NCI-H2107 treated with DMSO at 0.1 percent for 48 hours (cell line): Measurements from ENCODE around the gene LAG3.

Experiments
- DNase-seq: peaks from one replicate; lab custom pipeline; 2025; ENCODE audit not compliant: unreplicated experiment; lab: John Stamatoyannopoulos, UW

Gene LAG3

GRCh38 chr12:6787309-6787708 lies 15.0 kb downstream of the LAG3 start:
- DNase-seq, result no peak

- DNase-seq, result no peak
Observed at GRCh38 chr12:6788972-6789924, 16.9 kb downstream of the LAG3 start, which contains the start of gene CD4. TSS of gene CD4 (plus strand) at chr12:6789528. CDS start at chr12:6800139, 10,611 bp downstream.

GRCh38 chr12:6790496-6791150 lies 18.3 kb downstream of the LAG3 start:
- DNase-seq, result no peak

- DNase-seq, result no peak
Observed at GRCh38 chr12:6791931-6792520, 19.7 kb downstream of the LAG3 start.

DNA sequence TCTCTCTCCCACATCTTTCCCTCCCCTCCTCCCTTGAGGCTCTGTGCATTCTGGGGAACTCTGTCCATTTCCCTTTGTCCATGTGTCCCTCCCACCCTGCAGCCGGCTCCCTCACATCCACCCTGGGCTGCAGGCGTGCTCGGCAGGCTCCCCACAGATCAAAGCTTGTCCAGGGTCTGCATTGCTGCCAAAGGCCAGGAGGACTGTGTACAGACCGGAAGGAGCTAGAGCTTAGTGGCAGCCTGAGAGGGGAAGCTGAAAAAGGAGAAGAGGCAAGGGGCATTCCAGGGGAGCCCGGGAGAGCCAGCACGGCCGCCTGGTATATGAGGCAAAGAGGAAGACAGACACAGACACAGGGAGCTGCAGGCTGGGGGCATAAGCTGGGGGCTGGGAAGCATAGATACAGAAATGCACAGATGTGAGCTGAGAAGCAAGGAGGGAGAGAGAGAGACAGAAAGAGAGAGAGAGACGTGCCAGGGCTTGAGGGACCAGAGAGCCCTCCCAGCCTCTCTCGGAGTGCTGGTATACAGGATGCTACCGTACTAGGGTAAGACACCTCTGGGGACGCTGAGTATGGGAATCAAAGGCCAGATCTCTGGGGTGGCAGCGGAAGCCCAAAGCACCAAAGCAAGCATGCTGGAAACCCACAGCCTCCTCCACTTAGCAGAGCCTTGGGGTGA lies 20.3 kb downstream of the LAG3 start:
- no peak for DNase-seq

DNA sequence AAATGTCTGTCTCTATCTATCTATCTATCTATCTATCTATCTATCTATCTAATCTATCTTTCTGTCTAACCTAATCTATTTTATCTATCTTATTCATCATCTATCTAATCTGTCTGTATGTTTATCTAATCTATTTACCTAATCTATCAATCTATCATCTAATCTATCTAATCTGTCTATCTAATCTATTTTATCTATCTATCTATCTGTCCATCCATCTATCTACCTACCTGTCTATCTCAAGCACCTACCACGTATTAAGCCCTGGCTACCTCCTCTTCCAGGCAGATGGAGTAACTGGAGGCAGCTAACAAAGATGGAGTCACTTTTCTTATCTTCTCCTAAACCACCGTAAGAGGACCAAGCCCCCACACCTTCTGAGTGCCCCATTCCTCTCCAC lies 22.8 kb downstream of the LAG3 start:
- DNase-seq, result no peak

DNA sequence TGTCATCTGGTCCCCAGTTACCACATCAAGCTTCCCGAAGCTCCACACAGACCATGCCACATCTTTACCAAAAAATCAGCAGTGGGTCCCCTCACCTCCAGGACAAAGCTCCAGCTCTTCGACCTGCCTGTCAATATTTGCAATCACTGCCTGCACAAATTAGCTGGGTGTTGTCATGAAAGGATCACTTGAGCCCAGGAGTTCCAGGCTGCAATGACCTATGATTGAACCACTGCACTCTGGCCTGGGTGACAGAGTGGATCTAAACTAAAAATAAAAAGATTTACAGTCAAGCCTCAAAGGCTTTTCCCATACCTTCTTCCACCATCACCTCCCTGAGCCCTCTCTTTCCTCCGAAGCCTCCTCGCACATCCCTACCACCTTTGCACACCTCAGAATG lies 24.3 kb downstream of the LAG3 start:
- DNase-seq, result no peak

DNA sequence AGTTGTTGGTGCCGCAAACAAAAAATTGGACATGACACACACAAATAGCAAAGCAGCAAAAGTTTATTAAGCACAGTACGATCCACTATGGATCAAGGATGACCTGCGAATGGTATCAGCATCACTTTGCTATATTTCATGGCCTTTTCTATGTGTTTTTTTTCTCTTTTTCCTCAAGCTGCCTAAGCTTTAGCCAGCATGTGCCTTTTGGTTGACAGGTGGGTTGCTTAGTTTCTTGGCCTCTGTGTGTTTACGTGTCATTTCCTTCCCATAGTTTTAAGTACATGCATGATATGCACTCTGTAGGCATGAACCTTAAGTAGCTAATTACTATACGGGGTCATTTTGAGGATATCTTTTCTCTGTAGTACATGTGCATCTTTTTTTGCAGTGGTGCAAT lies 26.8 kb downstream of the LAG3 start:
- DNase-seq, result no peak

DNA sequence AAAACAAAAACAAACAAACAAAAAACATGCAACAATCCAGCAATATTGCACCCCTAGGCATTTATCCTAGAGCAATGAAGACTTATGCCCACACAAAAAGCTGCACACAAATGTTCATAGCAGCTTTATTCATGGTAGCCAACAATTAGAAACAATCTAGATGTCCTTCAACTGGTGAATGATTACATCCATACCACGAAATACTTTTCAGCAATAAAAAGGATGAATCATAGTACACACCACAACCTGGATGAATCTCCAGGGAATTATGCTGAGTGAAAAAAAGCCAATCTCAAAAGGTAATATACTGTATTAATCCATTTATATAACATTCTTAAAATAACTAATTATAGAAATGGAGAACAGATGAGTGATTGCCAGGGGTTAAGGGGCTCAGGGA lies 34.9 kb downstream of the LAG3 start:
- no peak for DNase-seq

DNA sequence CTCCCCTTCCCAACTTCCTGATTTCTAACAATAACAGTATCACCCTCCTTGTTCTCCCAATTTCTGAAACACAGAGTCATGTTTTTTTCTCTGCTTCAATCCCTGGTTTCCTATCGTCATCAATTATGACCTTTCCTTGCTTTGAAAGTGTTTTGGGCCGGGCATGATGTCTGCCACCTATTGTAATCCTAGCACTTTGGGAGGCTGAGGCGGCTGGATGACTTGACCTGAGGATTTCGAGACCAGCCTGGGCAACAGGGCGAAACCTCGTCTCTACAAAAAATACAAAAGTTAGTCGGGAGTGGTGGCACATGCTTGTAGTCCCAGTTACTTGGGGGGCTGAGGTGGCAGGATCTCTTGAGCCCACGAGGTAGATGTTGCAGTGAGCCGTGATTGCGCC lies 36.7 kb downstream of the LAG3 start:
- no peak for DNase-seq

- no peak for DNase-seq
Observed at GRCh38 chr12:6810758-6811157, 38.4 kb downstream of the LAG3 start.

GRCh38 chr12:6813363-6813762 lies 41.0 kb downstream of the LAG3 start:
- no peak for DNase-seq

DNA sequence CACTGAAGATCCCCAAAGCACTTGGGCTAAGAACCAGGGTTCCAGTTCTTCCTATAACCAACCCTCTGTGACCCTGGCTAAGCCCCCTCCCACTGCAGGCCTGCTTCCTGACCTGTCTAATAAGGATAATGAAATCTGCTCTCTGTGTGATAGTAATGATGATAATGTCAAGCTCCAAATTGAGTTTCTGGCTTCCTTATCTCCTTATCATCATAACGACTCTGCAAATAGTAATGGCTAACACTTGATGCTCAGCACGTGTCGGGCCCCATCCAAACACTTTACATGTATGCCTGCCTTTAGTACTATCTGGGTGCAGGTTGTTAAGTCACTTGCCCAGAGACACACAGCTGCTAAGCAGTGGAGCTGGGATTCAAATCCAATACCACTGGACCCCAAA lies 44.3 kb downstream of the LAG3 start:
- DNase-seq, result no peak

GRCh38 chr12:6817098-6817497 lies 44.8 kb downstream of the LAG3 start:
- no peak for DNase-seq

DNA sequence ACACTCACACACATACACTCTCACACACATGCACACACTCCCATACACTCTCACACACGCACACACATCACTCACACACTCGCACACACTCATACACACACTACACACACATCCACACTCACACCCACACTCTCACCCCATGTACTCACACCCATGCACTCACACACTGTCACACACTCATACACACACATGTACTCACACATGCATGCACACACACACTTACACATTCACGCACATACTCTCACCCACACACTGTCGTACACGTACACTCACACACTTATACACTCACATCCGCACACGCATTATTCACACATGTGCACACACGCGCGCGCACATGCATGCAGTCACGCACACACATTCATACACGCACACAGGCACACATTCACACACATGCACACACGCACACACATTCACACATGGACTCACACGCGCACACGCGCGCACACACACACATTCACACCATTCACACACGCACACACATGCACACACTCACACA lies 45.4 kb downstream of the LAG3 start:
- DNase-seq, result no peak

DNA sequence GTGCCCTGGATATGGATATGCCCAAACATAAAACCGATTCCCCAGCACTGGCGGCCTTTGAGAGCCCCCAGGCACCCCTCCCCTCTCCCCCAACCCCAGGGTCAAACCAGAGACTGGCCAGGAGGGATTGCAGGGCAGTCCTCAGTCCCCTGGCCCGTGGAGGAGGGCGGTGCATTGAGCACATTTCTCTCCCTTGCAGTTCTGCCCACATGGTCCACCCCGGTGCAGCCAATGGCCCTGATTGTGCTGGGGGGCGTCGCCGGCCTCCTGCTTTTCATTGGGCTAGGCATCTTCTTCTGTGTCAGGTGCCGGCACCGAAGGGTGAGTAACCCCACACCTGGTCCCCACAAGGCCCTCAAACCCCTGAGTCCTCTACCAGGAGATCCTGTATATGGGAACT lies 45.9 kb downstream of the LAG3 start:
- DNase-seq, result no peak

DNA sequence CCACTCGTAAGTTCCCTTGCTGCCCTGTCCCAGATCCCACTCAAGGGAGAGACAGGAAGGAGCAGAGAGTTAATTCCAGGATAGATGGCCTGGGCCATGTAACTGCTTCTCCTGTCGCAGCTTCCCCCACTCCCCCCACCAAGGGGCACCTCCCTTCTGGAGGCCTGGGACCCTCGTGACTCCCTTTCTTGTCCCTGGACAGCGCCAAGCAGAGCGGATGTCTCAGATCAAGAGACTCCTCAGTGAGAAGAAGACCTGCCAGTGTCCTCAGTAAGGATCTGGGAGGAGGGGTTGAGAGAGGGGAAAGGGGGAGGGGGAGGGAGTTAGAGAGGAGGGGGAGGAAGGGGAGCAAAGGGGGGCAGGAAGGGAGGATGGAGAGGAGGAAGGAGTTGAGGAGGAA lies 46.3 kb downstream of the LAG3 start:
- DNase-seq, result no peak

GRCh38 chr12:6819106-6820030 lies 47.0 kb downstream of the LAG3 start:
- DNase-seq, result no peak

DNA sequence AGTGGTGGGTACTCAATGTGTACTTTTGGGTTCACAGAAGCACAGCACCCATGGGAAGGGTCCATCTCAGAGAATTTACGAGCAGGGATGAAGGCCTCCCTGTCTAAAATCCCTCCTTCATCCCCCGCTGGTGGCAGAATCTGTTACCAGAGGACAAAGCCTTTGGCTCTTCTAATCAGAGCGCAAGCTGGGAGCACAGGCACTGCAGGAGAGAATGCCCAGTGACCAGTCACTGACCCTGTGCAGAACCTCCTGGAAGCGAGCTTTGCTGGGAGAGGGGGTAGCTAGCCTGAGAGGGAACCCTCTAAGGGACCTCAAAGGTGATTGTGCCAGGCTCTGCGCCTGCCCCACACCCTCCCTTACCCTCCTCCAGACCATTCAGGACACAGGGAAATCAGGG lies 47.8 kb downstream of the LAG3 start:
- no peak for DNase-seq
